Measurements from ENCODE around the gene MSRB3. TPM values are rescaled to one million over a fixed set of nuclear protein-coding genes. Genes with fewer than 3 reads are reported as not detected.

Gene MSRB3
- 17.8 and 18.3 TPM in 2 replicates for total RNA-seq

DNA sequence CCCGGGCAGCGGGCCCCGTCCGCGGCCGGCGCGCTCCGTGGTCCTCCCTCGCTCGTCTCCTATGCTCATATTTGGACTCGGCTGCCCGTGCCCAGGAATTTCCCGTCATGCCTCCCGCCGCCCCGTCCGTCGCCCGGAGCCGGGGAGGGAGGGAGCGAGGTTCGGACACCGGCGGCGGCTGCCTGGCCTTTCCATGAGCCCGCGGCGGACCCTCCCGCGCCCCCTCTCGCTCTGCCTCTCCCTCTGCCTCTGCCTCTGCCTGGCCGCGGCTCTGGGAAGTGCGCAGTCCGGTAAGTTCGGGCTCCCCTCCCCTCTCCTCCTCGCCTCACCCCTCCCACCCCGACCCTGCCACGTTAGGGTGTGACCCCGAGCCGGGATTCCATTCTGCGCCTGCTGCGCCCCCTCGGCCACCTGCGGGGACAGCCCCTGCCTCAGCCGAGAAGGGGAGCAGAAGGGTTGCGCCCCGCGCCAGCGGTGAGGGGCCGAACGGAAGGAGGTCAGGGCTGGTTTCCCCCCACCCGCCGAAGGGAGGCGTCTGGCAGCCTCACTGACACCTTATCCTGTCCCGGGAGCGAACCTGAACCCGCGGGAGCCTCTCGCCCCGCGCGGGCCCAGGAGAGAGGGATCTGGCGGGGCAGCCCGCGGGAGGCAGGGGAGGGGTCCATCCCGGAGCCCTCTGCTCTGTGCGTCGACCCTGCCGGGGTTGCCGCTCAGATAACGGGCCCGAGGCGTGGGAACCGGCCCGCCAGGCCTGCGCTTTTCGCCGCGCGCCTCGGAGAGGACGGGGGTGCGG, at the start of gene MSRB3:
TSS of gene MSRB3 (plus strand) at position 108 of the 793 bp plus-strand sequence. CDS start 29,897 bp downstream, outside the sequence.
- Histone ChIP-seq H3K4me3 (ENCODE audit: low read depth, low read length) (peak within 1 kb of the TSS; percentile 97), H3K27me3 (ENCODE audit: control insufficient read depth, insufficient read depth, low read length) (no peaks in the 10 kb centered on the region), H3K36me3 (ENCODE audit: control insufficient read depth, insufficient read depth, low read length) (no peaks in the 10 kb centered on the region)
- DNase-seq (ENCODE audit: low read depth), result peak; percentile 18
- TF ChIP-seq, protein P1, sequence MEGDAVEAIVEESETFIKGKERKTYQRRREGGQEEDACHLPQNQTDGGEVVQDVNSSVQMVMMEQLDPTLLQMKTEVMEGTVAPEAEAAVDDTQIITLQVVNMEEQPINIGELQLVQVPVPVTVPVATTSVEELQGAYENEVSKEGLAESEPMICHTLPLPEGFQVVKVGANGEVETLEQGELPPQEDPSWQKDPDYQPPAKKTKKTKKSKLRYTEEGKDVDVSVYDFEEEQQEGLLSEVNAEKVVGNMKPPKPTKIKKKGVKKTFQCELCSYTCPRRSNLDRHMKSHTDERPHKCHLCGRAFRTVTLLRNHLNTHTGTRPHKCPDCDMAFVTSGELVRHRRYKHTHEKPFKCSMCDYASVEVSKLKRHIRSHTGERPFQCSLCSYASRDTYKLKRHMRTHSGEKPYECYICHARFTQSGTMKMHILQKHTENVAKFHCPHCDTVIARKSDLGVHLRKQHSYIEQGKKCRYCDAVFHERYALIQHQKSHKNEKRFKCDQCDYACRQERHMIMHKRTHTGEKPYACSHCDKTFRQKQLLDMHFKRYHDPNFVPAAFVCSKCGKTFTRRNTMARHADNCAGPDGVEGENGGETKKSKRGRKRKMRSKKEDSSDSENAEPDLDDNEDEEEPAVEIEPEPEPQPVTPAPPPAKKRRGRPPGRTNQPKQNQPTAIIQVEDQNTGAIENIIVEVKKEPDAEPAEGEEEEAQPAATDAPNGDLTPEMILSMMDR (IDR thresholded peaks at IDR 0.05; ENCODE audit: insufficient read depth, low read length, poor library complexity, severe bottlenecking), result peak; percentile 43

DNA sequence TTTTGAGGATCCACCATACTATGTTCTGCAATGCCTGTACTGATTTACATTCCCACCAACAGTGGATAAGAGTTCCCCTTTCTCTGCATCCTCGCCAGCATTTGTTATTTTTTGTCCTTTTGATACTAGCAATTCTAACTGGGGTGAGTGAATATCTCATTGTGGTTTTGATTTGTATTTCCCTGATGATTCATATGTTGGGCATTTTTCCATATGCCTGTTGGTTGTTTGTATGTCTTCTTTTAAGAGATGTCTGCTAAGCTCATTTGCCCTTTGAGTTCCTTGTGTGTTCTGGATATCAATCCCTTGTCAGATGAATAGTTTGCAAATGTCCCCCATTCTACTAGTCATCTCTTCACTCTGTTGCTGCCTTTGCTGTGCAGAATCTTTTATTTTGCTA, 49.0 kb upstream of the MSRB3 start:
- TF ChIP-seq, protein P1 (IDR thresholded peaks at IDR 0.05; ENCODE audit: insufficient read depth, low read length, poor library complexity, severe bottlenecking), result no peak
- Histone ChIP-seq H3K27me3 (ENCODE audit: control insufficient read depth, insufficient read depth, low read length) (no peaks in the 10 kb centered on the region), H3K36me3 (ENCODE audit: control insufficient read depth, insufficient read depth, low read length) (no peaks in the 10 kb centered on the region), H3K4me3 (ENCODE audit: low read depth, low read length) (no peak overlapping the region)
- DNase-seq (ENCODE audit: low read depth), result no peak

DNA sequence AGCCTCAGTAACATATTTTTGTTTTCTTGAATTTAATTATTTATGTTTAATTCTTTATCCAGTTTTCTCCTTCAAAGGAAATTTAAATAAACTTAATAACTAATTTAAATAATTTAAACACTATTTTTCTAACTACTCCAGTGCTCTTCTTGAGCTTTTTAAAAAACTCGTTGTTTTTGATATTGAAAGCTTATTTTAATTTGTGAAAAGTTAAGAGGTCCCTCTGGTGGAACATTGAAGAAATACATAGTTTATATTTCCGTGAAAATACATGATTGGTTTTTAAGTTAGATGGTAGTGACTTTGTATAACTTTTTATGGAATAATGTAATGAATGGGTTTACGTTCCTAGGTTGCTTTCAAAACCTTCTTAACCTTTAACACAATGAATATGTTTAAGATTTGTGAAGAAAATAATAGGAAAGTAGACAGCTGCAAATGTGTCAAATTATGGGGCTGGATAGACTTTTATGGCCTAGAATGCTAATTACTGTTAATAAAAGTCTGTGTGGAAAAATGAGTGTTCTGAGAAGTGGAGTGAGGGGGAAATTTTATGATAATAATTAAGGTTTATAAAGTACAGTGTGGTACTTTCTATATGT, 45.9 kb upstream of the MSRB3 start:
- no peak overlapping the region for H3K4me3 ChIP-seq (ENCODE audit: low read depth, low read length)
- H3K36me3 ChIP-seq (ENCODE audit: control insufficient read depth, insufficient read depth, low read length), result no peaks in the 10 kb centered on the region
- TF ChIP-seq, protein P1 (IDR thresholded peaks at IDR 0.05; ENCODE audit: insufficient read depth, low read length, poor library complexity, severe bottlenecking), result no peak
- H3K27me3 ChIP-seq (ENCODE audit: control insufficient read depth, insufficient read depth, low read length), result no peaks in the 10 kb centered on the region
- no peak for DNase-seq (ENCODE audit: low read depth)

DNA sequence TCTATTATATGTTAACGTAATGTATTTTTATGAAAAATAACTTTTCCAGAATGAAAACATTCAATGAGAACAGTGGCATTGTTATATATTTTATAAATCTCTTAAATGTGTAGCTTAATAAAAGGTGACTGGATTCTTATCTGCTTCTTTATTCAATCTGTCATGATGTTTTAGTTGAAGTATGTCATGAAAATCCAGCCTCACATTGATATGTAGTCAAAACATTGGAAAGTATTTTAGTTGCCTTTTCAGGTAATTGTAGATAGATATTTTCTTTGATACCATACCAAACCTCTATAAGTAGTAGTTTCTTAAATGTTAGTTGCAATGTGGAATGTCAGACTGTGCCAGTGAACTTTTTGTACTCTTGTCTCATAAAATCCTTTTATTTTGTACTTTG, 41.3 kb upstream of the MSRB3 start:
- H3K4me3 ChIP-seq (ENCODE audit: low read depth, low read length), result no peak overlapping the region
- TF ChIP-seq, protein P1 (IDR thresholded peaks at IDR 0.05; ENCODE audit: insufficient read depth, low read length, poor library complexity, severe bottlenecking), result no peak
- no peak for DNase-seq (ENCODE audit: low read depth)
- no peaks in the 10 kb centered on the region for H3K36me3 ChIP-seq (ENCODE audit: control insufficient read depth, insufficient read depth, low read length)
- no peaks in the 10 kb centered on the region for H3K27me3 ChIP-seq (ENCODE audit: control insufficient read depth, insufficient read depth, low read length)

DNA sequence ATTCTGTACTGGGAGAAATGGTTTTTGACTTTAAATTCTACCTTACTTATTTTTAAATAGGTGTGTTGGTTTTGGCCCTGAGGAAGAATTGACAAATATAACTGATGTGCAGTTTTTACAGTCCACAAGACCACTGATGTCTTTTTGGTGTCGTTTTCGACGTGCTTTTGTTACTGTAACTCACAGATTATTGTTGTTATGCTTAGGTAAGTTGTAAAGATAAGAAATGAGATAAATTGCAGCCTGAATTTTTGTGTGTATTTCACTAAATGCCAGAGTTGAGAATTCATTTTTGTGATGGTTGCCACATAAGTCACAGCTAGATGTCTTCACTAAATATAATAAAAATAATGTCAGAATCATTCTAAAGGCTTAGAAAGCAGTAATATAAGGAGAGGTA, 39.9 kb upstream of the MSRB3 start:
- TF ChIP-seq, protein P1 (IDR thresholded peaks at IDR 0.05; ENCODE audit: insufficient read depth, low read length, poor library complexity, severe bottlenecking), result no peak
- Histone ChIP-seq H3K4me3 (ENCODE audit: low read depth, low read length) (no peak overlapping the region), H3K27me3 (ENCODE audit: control insufficient read depth, insufficient read depth, low read length) (no peaks in the 10 kb centered on the region), H3K36me3 (ENCODE audit: control insufficient read depth, insufficient read depth, low read length) (no peaks in the 10 kb centered on the region)
- no peak for DNase-seq (ENCODE audit: low read depth)

Data from kidney epithelial cell (primary cell).